GM21360 (cell line): ENCODE results near the gene HMX3.

Source experiments
- ATAC-seq: cut with Tn5 transposase; IDR thresholded peaks from one replicate; pipeline ENCODE4 v1.9.1; 2021; ENCODE audit warnings: mild to moderate bottlenecking, moderate library complexity; ENCODE audit not compliant: unreplicated experiment

HMX3 gene

GRCh38 chr10:123135415-123136141 is at the start of gene HMX3:
Gene HMX3, plus strand, starts transcription at chr10:123135970. Its CDS starts 81 bp downstream, at chr10:123136051.
- ATAC-seq = no peak

- ATAC-seq = no peak
Observed at GRCh38 chr10:123086281-123086680, 49.5 kb upstream of the HMX3 start.

GRCh38 chr10:123087348-123087747 is 48.4 kb upstream of the HMX3 start:
- no peak for ATAC-seq

GRCh38 chr10:123087786-123088185 is 48.0 kb upstream of the HMX3 start:
- no peak for ATAC-seq

- no peak for ATAC-seq
Observed at GRCh38 chr10:123092635-123093414, 42.9 kb upstream of the HMX3 start.

GRCh38 chr10:123093489-123093888 is 42.3 kb upstream of the HMX3 start:
- ATAC-seq = no peak

- no peak for ATAC-seq
Observed at GRCh38 chr10:123096452-123096851, 39.3 kb upstream of the HMX3 start.

GRCh38 chr10:123097039-123097438 is 38.7 kb upstream of the HMX3 start:
- no peak for ATAC-seq

GRCh38 chr10:123100030-123100762 is 35.6 kb upstream of the HMX3 start:
- ATAC-seq = no peak

- ATAC-seq = no peak
Observed at GRCh38 chr10:123101872-123102271, 33.9 kb upstream of the HMX3 start.

GRCh38 chr10:123102673-123103072 is 33.1 kb upstream of the HMX3 start:
- no peak for ATAC-seq

GRCh38 chr10:123103944-123104343 is 31.8 kb upstream of the HMX3 start:
- ATAC-seq = no peak

GRCh38 chr10:123109466-123109865 is 26.3 kb upstream of the HMX3 start:
- no peak for ATAC-seq

- ATAC-seq = no peak
Observed at GRCh38 chr10:123117644-123118417, 17.9 kb upstream of the HMX3 start.

- ATAC-seq = no peak
Observed at GRCh38 chr10:123119081-123119480, 16.7 kb upstream of the HMX3 start.

- no peak for ATAC-seq
Observed at GRCh38 chr10:123126246-123126645, 9.5 kb upstream of the HMX3 start.

GRCh38 chr10:123129618-123130271 is 6.0 kb upstream of the HMX3 start:
- no peak for ATAC-seq

GRCh38 chr10:123132576-123133477 is 2.9 kb upstream of the HMX3 start:
- ATAC-seq = peak; percentile 60
